ENCODE measurements around the gene SH3BP5.

The SH3BP5 gene

DNA sequence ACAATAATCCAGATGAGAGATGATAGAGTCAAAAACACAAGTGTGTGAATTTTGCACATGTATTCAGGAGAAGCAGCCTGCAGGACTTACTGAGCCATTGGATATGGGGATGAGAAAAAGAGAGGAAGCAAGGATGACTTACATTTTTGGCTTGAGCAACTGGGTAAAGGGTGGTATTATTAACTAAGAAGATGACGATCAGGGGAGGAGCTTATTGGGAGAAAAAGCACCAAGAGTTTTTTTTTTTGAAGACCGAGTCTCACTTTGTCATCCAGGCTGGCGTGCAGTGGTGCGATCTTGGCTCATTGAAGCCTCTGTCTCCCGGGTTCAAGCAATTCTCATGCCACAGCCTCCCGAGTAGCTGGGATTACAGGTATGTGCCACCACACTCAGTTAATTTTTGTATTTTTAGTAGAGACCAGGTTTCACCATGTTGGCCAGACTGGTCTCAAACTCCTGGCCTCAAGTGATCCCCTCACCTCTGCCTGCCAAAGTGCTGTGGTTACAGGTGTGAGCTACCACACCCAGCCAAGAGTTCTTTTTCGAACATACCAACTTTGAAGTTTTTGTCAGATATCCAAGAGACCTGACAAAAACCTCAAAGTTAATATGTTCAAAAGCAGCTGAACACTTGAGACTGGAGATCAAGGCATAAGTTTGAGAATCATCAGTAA, 14.8 kb upstream of the SH3BP5 start:
- peak overlapping the region; percentile 34; the same call in 1 of the 2 replicates for H3K27ac ChIP-seq (ENCODE audit: low read length)
- peaks cover 22% of the 10 kb centered on the region for H3K4me1 ChIP-seq (ENCODE audit: low read length)
- no peak overlapping the region for H3K4me3 ChIP-seq (ENCODE audit: low read length)

DNA sequence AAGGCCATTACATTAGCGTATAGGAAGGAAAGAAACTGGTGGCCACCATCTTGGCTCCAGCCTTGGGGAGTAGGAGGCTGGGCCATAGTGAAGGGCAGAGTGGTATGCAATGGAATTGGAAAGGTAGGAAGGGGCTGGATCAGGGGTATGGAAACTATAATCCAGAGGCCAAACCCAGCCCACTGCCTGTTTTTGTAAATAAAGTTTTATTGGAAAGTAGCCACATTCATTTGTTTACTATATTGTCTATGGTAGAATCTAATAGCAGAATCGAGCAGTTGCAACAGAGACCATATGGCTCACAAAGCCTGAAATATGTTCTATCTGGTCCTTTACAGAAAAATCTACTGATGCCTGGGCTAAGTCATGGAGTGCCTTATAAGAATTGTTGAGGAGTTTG, 14.1 kb upstream of the SH3BP5 start:
- peaks cover 12% of the 10 kb centered on the region for H3F3A ChIP-seq (ENCODE audit: insufficient read depth, low read length)
- no peak overlapping the region for H3K9ac ChIP-seq (ENCODE audit: low read length)
- DNase-seq, result no peak
- no peak overlapping the region for H3K4me2 ChIP-seq (ENCODE audit: low read depth, low read length)
- H3K9me3 ChIP-seq (replicated peaks; ENCODE audit: insufficient read depth, low read length), result no peaks in the 10 kb centered on the region
- H3K36me3 ChIP-seq (replicated peaks; ENCODE audit: insufficient read depth, low read length), result no peaks in the 10 kb centered on the region
- no peak overlapping the region for H3K27ac ChIP-seq (ENCODE audit: low read length)
- peaks cover 22% of the 10 kb centered on the region for H3K4me1 ChIP-seq (ENCODE audit: low read length)
- no peaks in the 10 kb centered on the region for H3K27me3 ChIP-seq (replicated peaks; ENCODE audit: insufficient read depth, low read length)
- TF ChIP-seq EZH2phosphoT487 (IDR thresholded peaks at IDR 0.05; ENCODE audit: low read length), result no peak
- no peak for TF ChIP-seq CTCF (IDR thresholded peaks at IDR 0.05; ENCODE audit: low read length)
- no peak for TF ChIP-seq EZH2 (optimal IDR thresholded peaks at IDR 0.05; ENCODE audit: low read depth, low read length)
- H3K4me3 ChIP-seq (ENCODE audit: low read length), result no peak overlapping the region
- no peaks in the 10 kb centered on the region for H3K9me2 ChIP-seq (replicated peaks; ENCODE audit: insufficient read depth, low read length)
- no peak overlapping the region for H2AFZ ChIP-seq (ENCODE audit: low read length)
- no peaks in the 10 kb centered on the region for H3K79me2 ChIP-seq (ENCODE audit: low read length)
- no peaks in the 10 kb centered on the region for H4K20me1 ChIP-seq (ENCODE audit: insufficient read depth, low read length)

More for the DNA sequence above, 14.8 kb upstream of the SH3BP5 start:
- peak overlapping the region; percentile 12; the same call in 1 of the 2 replicates for H3K4me2 ChIP-seq (ENCODE audit: low read depth, low read length)
- H3K79me2 ChIP-seq (ENCODE audit: low read length), result no peaks in the 10 kb centered on the region
- no peaks in the 10 kb centered on the region for H3K36me3 ChIP-seq (replicated peaks; ENCODE audit: insufficient read depth, low read length)
- peaks cover 12% of the 10 kb centered on the region for H3F3A ChIP-seq (ENCODE audit: insufficient read depth, low read length)
- no peak overlapping the region for H2AFZ ChIP-seq (ENCODE audit: low read length)
- no peaks in the 10 kb centered on the region for H3K27me3 ChIP-seq (replicated peaks; ENCODE audit: insufficient read depth, low read length)
- no peak for TF ChIP-seq EZH2 (optimal IDR thresholded peaks at IDR 0.05; ENCODE audit: low read depth, low read length)
- no peak for TF ChIP-seq CTCF (IDR thresholded peaks at IDR 0.05; ENCODE audit: low read length)
- TF ChIP-seq EZH2phosphoT487 (IDR thresholded peaks at IDR 0.05; ENCODE audit: low read length), result no peak
- H4K20me1 ChIP-seq (ENCODE audit: insufficient read depth, low read length), result no peaks in the 10 kb centered on the region
- no peak overlapping the region for H3K9ac ChIP-seq (ENCODE audit: low read length)
- no peaks in the 10 kb centered on the region for H3K9me3 ChIP-seq (replicated peaks; ENCODE audit: insufficient read depth, low read length)
- peak; percentile 66 for DNase-seq
- no peaks in the 10 kb centered on the region for H3K9me2 ChIP-seq (replicated peaks; ENCODE audit: insufficient read depth, low read length)

- H4K20me1 ChIP-seq (ENCODE audit: insufficient read depth, low read length), result no peaks in the 10 kb centered on the region
- peaks cover 22% of the 10 kb centered on the region for H3K4me1 ChIP-seq (ENCODE audit: low read length)
- no peak for DNase-seq
- H3K36me3 ChIP-seq (replicated peaks; ENCODE audit: insufficient read depth, low read length), result no peaks in the 10 kb centered on the region
- no peak for TF ChIP-seq EZH2phosphoT487 (IDR thresholded peaks at IDR 0.05; ENCODE audit: low read length)
- TF ChIP-seq EZH2 (optimal IDR thresholded peaks at IDR 0.05; ENCODE audit: low read depth, low read length), result no peak
- no peak for TF ChIP-seq CTCF (IDR thresholded peaks at IDR 0.05; ENCODE audit: low read length)
- no peak overlapping the region for H3K9ac ChIP-seq (ENCODE audit: low read length)
- H3K9me2 ChIP-seq (replicated peaks; ENCODE audit: insufficient read depth, low read length), result no peaks in the 10 kb centered on the region
- H3K4me3 ChIP-seq (ENCODE audit: low read length), result no peak overlapping the region
- H3K27me3 ChIP-seq (replicated peaks; ENCODE audit: insufficient read depth, low read length), result no peaks in the 10 kb centered on the region
- no peaks in the 10 kb centered on the region for H3K79me2 ChIP-seq (ENCODE audit: low read length)
- peak overlapping the region; percentile 36; the same call in 1 of the 2 replicates for H3K27ac ChIP-seq (ENCODE audit: low read length)
- H2AFZ ChIP-seq (ENCODE audit: low read length), result peak overlapping the region; percentile 55; the same call in 1 of the 2 replicates
- H3K9me3 ChIP-seq (replicated peaks; ENCODE audit: insufficient read depth, low read length), result no peaks in the 10 kb centered on the region
- peaks cover 12% of the 10 kb centered on the region for H3F3A ChIP-seq (ENCODE audit: insufficient read depth, low read length)
- H3K4me2 ChIP-seq (ENCODE audit: low read depth, low read length), result no peak overlapping the region
These were observed 13.3 kb upstream of the SH3BP5 start for GRCh38 chr3:15345608-15346137.
